ENCODE results near the gene YBX1.
A peak's percentile ranks its signal among the peaks of the same experiment; 100 is the strongest.

Gene YBX1

DNA sequence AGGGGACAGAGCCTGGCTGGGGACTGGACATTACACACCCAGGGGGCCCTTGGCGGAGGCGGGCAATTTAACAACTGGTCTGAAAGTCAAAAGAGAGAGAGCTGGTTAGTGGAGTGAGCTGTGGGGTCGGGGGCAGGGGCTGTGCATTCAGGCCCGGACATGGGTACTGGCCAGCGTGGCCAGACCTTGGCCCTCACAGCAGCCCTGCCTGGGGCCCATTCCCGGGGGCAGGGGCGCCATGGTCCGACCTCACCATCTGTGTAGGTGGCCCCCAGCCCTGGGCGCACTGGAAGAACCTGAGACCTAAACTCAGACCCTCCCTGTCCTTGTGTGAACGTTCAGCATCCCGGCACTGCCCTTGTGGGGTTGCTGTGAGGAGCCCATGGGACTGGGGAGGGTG is 52.8 kb downstream of the YBX1 start:
- DNase-seq (ENCODE audit: low read depth) = no peak
- TF ChIP-seq, protein P1, sequence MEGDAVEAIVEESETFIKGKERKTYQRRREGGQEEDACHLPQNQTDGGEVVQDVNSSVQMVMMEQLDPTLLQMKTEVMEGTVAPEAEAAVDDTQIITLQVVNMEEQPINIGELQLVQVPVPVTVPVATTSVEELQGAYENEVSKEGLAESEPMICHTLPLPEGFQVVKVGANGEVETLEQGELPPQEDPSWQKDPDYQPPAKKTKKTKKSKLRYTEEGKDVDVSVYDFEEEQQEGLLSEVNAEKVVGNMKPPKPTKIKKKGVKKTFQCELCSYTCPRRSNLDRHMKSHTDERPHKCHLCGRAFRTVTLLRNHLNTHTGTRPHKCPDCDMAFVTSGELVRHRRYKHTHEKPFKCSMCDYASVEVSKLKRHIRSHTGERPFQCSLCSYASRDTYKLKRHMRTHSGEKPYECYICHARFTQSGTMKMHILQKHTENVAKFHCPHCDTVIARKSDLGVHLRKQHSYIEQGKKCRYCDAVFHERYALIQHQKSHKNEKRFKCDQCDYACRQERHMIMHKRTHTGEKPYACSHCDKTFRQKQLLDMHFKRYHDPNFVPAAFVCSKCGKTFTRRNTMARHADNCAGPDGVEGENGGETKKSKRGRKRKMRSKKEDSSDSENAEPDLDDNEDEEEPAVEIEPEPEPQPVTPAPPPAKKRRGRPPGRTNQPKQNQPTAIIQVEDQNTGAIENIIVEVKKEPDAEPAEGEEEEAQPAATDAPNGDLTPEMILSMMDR (conservative IDR thresholded peaks at IDR 0.05; ENCODE audit: low read depth, low read length) = no peak
- no peak overlapping the region for H3K4me3 ChIP-seq (ENCODE audit: low read depth, low read length)

DNA sequence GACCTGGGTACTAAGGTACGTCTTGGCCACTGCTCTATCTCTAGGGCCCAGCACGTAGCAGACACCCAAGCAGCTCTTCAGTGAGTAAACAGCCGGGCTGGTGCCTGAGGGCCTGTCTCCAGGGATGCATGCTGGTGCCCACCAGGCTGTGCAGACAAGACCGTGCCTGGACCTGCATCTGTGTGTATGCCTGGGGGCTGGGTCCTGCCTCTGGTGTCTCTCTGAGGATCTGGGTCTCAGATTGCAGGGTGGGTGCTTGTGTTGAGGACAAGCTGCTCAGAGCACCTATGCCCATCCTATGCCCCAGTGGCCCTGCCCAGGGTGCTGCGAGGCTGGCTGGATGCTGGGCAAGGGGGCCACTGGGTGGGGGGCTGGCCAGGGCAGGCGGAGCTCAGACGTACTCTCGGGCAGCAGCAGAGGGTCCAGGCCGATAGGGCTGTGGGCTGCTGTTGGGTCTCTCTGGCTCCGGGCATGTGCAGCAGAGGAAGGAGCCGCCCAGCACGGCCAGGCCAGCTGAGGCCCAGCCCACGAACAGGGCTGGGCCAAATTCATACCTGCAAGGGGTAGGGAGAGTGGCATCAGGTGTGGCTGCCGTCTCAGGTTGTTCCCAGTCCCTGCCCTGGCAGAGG is 53.4 kb downstream of the YBX1 start:
- no peak overlapping the region for H3K4me3 ChIP-seq (ENCODE audit: low read depth, low read length)
- no peak for DNase-seq (ENCODE audit: low read depth)
- TF ChIP-seq, protein P1 (conservative IDR thresholded peaks at IDR 0.05; ENCODE audit: low read depth, low read length) = no peak

DNA sequence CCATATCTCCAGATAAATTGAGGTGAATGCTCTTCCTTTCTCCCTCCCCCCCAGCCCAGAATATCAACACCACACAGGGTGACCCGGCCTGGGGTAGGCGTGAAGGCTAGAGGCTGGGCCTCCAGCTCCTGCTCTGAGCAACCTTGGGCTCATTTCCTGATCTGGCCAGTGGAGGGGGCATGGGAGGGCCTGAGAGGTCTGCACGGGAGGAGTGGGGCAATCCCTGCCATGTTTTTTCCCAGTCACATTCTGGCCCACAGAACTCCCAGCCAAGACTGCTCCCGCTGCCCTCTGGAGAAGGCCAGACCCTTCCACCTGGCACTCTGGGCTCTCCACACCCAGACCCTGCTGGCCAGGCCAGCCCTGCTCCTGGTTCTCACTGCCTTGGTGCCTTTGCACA is 53.9 kb downstream of the YBX1 start:
- TF ChIP-seq, protein P1 (conservative IDR thresholded peaks at IDR 0.05; ENCODE audit: low read depth, low read length) = peak; percentile 56
- no peak overlapping the region for H3K4me3 ChIP-seq (ENCODE audit: low read depth, low read length)
- peak; percentile 26 for DNase-seq (ENCODE audit: low read depth)

DNA sequence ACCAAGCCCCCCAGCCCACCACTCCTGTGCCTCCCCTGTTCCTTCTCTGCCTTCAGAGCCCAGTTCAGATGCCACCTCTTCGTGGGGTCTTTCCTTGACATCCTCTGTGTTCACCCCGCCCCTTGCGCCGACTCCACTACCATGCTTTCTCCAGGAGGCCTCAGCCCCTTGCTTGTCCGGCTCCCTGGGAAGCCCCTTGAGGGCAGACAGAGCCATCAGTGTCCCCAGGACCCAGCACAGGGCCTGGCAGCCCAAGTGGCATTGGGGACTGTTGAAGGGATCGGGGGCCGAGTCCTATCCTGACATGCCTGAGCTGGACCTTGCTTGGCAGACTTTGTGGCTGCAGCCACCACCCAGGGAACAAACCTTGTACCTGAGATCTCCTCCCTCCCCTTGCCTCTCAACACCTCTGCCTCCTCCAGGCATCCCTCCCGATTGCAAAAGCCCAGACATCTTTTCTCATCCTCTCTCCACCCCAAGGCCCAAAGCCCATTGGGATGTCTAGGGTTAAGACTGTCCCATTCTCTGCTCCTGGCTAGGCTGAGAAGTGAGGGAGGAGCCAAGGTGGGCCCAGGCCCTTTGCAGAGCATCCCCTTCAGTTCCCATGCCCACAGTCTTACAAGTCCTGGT is 54.5 kb downstream of the YBX1 start:
- DNase-seq (ENCODE audit: low read depth) = no peak
- TF ChIP-seq, protein P1 (conservative IDR thresholded peaks at IDR 0.05; ENCODE audit: low read depth, low read length) = no peak
- no peak overlapping the region for H3K4me3 ChIP-seq (ENCODE audit: low read depth, low read length)

DNA sequence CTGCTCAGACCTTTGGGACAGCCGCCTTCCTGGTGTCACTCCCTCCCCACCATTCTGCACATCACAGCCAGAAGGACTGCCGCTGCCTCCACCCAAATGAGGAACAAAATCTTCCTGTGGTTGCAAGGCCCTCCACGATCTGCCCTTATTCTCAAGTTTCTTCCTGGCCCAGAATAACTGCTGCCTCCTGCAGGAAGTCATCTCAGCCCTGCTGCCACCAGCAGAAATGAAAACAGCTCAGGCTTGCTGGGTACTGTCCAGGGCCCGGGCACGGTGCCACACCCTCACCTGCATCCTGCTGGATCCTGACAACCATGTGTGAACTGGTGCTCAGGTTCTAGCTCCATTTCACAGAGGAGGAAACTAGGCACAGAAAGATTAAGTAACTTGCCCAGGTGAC is 55.0 kb downstream of the YBX1 start:
- H3K4me3 ChIP-seq (ENCODE audit: low read depth, low read length) = no peak overlapping the region
- DNase-seq (ENCODE audit: low read depth) = peak; percentile 19
- TF ChIP-seq, protein P1 (conservative IDR thresholded peaks at IDR 0.05; ENCODE audit: low read depth, low read length) = peak; percentile 39

DNA sequence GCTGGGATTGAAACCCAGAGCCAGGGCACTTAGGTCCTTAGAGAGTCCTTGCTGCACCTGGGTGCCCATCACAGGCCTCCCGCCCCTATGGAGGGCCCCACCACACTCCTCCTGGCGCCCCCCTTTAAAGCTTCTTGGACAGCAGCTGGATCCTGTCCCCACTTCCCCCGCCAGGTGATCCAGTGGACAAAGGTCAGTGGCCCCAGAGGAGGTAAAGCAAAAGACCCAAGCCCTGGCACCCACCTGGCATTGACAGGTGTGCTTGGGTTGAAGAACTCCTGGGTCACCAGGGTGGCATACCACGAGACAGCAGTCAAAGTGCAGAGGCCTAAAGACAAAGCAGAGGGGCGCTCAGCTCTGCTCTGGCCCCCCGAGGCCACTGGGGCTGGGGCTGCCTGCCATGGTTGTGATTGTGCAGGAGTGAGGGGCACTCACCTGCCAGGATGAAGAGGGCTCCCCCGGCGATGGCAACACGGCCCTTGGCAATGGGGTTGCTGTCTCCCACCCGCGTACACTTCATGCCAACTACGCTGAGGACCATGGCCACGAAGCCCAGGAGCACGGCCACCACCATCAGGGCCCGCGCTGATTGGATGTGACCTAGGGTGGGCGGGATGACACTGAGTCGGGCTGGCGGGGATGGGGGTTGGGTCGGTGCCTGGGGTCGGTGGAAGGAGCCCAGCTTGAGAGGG is 55.9 kb downstream of the YBX1 start:
- TF ChIP-seq, protein P1 (conservative IDR thresholded peaks at IDR 0.05; ENCODE audit: low read depth, low read length) = no peak
- no peak for DNase-seq (ENCODE audit: low read depth)
- H3K4me3 ChIP-seq (ENCODE audit: low read depth, low read length) = no peak overlapping the region

Data from choroid plexus epithelial cell (primary cell).